Keratinocyte (primary cell): ENCODE data around the gene MREG. TPM values are rescaled to one million over a fixed set of nuclear protein-coding genes. Genes with fewer than 3 reads are reported as not detected.

Source experiments
- DNase-seq: peaks from one replicate; pipeline ENCODE4 v3.0.0-alpha.2; 2011; ENCODE audit warnings: low read depth, missing footprints, low spot score
- FAIRE-seq: peaks from 2 replicates; lab custom pipeline; 2011; peaks lifted over from hg19 to GRCh38; lab: Jason Lieb, UNC
- H2AFZ ChIP-seq: 2 replicates; pipeline ENCODE4 v1.6.0; 2012; ENCODE audit warnings: low read length, control low read depth, inconsistent platforms; ENCODE audit not compliant: control insufficient read depth
- H3K27ac ChIP-seq: 2 replicates; pipeline ENCODE4 v1.5.1; 2011; ENCODE audit warnings: low read length; ENCODE audit not compliant: control insufficient read depth, insufficient read depth
- H3K27me3 ChIP-seq: 3 replicates; pipeline ENCODE4 v1.6.0; 2011; ENCODE audit warnings: low read length; ENCODE audit not compliant: control insufficient read depth, insufficient read depth; ENCODE audit errors: extremely low read depth
- H3K36me3 ChIP-seq, 2 experiments: 2 replicates in 1 of 2; 3 replicates in 1 of 2; pipeline ENCODE4 v1.5.1; 2011; ENCODE audit warnings: low read length in 2 of 2, mild to moderate bottlenecking in 1 of 2; ENCODE audit not compliant: control insufficient read depth in 2 of 2, insufficient read depth in 2 of 2; ENCODE audit errors: extremely low read depth in 1 of 2
- H3K4me1 ChIP-seq: 3 replicates; pipeline ENCODE4 v1.5.1; 2011; ENCODE audit warnings: low read length; ENCODE audit not compliant: control insufficient read depth, insufficient read depth; ENCODE audit errors: extremely low read depth
- H3K4me2 ChIP-seq: 3 replicates; pipeline ENCODE4 v1.6.0; 2011; ENCODE audit warnings: low read depth, low read length; ENCODE audit not compliant: control insufficient read depth, insufficient read depth; ENCODE audit errors: extremely low read depth
- H3K4me3 ChIP-seq, 3 experiments: fragments of 200-600 bp in 1 of 3; sonication (generic) in 1 of 3; 2 replicates in 2 of 3; 3 replicates in 1 of 3; pipeline ENCODE4 v1.5.1; 2011 to 2016; ENCODE audit warnings: low read length in 3 of 3, mild to moderate bottlenecking in 3 of 3, control low read depth in 2 of 3, inconsistent platforms in 1 of 3, low read depth in 1 of 3, mixed read lengths in 1 of 3, mixed run types in 1 of 3, moderate library complexity in 1 of 3; ENCODE audit not compliant: control insufficient read depth in 2 of 3, insufficient read depth in 2 of 3; ENCODE audit errors: extremely low read depth in 1 of 3
- H3K79me2 ChIP-seq: 2 replicates; pipeline ENCODE4 v1.6.0; 2012; ENCODE audit warnings: low read length; ENCODE audit not compliant: control insufficient read depth, insufficient read depth
- H3K9ac ChIP-seq: 3 replicates; pipeline ENCODE4 v1.6.0; 2011; ENCODE audit warnings: low read length; ENCODE audit not compliant: control insufficient read depth, insufficient read depth; ENCODE audit errors: extremely low read depth
- H3K9me1 ChIP-seq: 3 replicates; pipeline ENCODE4 v1.6.0; 2011; ENCODE audit warnings: low read length; ENCODE audit not compliant: control insufficient read depth, insufficient read depth; ENCODE audit errors: extremely low read depth
- H3K9me3 ChIP-seq: 2 replicates; pipeline ENCODE4 v1.5.1; 2012; ENCODE audit warnings: low read depth, low read length; ENCODE audit not compliant: control insufficient read depth
- H4K20me1 ChIP-seq: 3 replicates; pipeline ENCODE4 v1.6.0; 2011; ENCODE audit warnings: low read length; ENCODE audit not compliant: control insufficient read depth, insufficient read depth; ENCODE audit errors: extremely low read depth
- CTCF ChIP-seq, 3 experiments: IDR thresholded peaks in 1 of 3; conservative IDR thresholded peaks in 1 of 3; optimal IDR thresholded peaks in 1 of 3; 2 replicates in 2 of 3; 3 replicates in 1 of 3; pipeline versions ENCODE3 to v1.5.1; 2011; ENCODE audit warnings: low read length in 3 of 3, mild to moderate bottlenecking in 3 of 3, moderate library complexity in 2 of 3, control low read depth in 1 of 3, inconsistent platforms in 1 of 3; ENCODE audit not compliant: insufficient read depth in 2 of 3; ENCODE audit errors: extremely low read depth in 1 of 3
- EZH2 ChIP-seq: IDR thresholded peaks from one replicate; pipeline ENCODE4 v1.6.1; 2012; ENCODE audit warnings: inconsistent platforms, mild to moderate bottlenecking, low read length, moderate library complexity
- dilution Hi-C: fragments of 300-500 bp; cut with MboI; formaldehyde crosslinking; loops from one replicate; pipeline ENCODE4 v1.7.0; 2020; ENCODE audit warnings: low sequenced_read_pairs; ENCODE audit not compliant: extremely low pct_ligation_motif_present
- polyA plus RNA-seq, 5 experiments: library from polyadenylated mRNA; depleted of rRNA in 3 of 5; stranded (reverse) in 3 of 5; stranded (forward) in 1 of 5; unstranded in 1 of 5; fragments of >200 nt; gene quantifications; 1 replicate in 1 of 5; 2 replicates in 3 of 5; 3 replicates in 1 of 5; pipeline versions ENCODE4 v1.2.1 to v1.2.3, GENCODE V29; 2011 to 2012; ENCODE audit warnings: missing spikeins in 2 of 5, low read depth in 1 of 5, low replicate concordance in 1 of 5

The MREG gene
- polyA plus RNA-seq, 1 donor (not counting 4 experiments of a cell fraction or from before 2014, with no cell fraction given), result 32.9 TPM

GRCh38 chr2:216021768-216022565 is 8.6 kb upstream of the MREG start:
- Histone ChIP-seq H3K27ac (no peak overlapping the region), H3K36me3 (no peaks in the 10 kb centered on the region), H3K4me1 (peaks cover 5% of the 10 kb centered on the region), H3K4me3 (no peak overlapping the region), H2AFZ (no peak overlapping the region), H4K20me1 (no peaks in the 10 kb centered on the region), H3K79me2 (no peaks in the 10 kb centered on the region), H3K9me3 (no peaks in the 10 kb centered on the region), H3K27me3 (no peaks in the 10 kb centered on the region), H3K4me2 (no peak overlapping the region), H3K9me1 (no peaks in the 10 kb centered on the region), H3K9ac (no peak overlapping the region)
- FAIRE-seq (no peak), DNase-seq (no peak)
- TF ChIP-seq CTCF (optimal IDR thresholded peaks at IDR 0.05 in 1 of 3, IDR thresholded peaks at IDR 0.05 in 1 of 3, conservative IDR thresholded peaks at IDR 0.05 in 1 of 3; ENCODE audit: extremely low read depth in 1 of 3, insufficient read depth in 2 of 3, low read length in 3 of 3), result no peak
- no peak for TF ChIP-seq EZH2
- dilution Hi-C loops, result no loop called here

- no peak for DNase-seq
- Histone ChIP-seq H4K20me1 (no peaks in the 10 kb centered on the region), H3K9ac (no peak overlapping the region), H3K79me2 (no peaks in the 10 kb centered on the region), H3K4me2 (no peak overlapping the region), H3K9me1 (no peaks in the 10 kb centered on the region), H3K4me3 (no peak overlapping the region), H2AFZ (no peak overlapping the region), H3K4me1 (peaks cover 10% of the 10 kb centered on the region), H3K27ac (no peak overlapping the region), H3K36me3 (no peaks in the 10 kb centered on the region), H3K27me3 (no peaks in the 10 kb centered on the region), H3K9me3 (no peaks in the 10 kb centered on the region)
- FAIRE-seq, result peak; percentile 34
- dilution Hi-C loops, result no loop called here
- TF ChIP-seq EZH2 (no peak), CTCF (optimal IDR thresholded peaks at IDR 0.05 in 1 of 3, IDR thresholded peaks at IDR 0.05 in 1 of 3, conservative IDR thresholded peaks at IDR 0.05 in 1 of 3; ENCODE audit: extremely low read depth in 1 of 3, insufficient read depth in 2 of 3, low read length in 3 of 3) (no peak)
Observed at GRCh38 chr2:216018709-216019108, 5.4 kb upstream of the MREG start.
